Measurements from ENCODE around the gene FTL. TPM values are rescaled to one million over a fixed set of nuclear protein-coding genes. Genes with fewer than 3 reads are reported as not detected.

FTL gene
- total RNA-seq, 1 donor from 2014 or later: 9,334 TPM

DNA sequence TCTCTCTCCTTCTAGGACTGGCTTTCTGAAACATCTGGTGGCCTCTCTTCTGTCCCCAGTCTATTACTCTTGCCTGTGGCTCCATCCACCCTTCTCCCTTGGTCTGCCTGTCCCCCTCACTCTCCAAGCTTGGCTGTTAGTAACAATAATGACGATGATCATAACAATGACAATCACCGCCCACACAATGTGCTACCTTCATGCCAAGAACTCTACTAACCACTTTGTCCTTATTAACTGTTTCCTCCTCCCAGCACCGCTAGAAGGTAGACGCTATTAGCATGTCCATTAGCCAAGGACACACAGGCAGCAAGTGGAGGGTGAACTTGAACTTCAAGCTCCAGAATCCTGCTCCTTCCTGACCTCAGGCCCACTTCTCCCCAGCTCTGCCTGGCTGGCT lies 25.3 kb downstream of the FTL start:
- no peak for DNase-seq (ENCODE audit: low spot score)

GRCh38 chr19:48991011-48991609 lies 26.0 kb downstream of the FTL start:
- DNase-seq (ENCODE audit: low spot score): no peak

DNA sequence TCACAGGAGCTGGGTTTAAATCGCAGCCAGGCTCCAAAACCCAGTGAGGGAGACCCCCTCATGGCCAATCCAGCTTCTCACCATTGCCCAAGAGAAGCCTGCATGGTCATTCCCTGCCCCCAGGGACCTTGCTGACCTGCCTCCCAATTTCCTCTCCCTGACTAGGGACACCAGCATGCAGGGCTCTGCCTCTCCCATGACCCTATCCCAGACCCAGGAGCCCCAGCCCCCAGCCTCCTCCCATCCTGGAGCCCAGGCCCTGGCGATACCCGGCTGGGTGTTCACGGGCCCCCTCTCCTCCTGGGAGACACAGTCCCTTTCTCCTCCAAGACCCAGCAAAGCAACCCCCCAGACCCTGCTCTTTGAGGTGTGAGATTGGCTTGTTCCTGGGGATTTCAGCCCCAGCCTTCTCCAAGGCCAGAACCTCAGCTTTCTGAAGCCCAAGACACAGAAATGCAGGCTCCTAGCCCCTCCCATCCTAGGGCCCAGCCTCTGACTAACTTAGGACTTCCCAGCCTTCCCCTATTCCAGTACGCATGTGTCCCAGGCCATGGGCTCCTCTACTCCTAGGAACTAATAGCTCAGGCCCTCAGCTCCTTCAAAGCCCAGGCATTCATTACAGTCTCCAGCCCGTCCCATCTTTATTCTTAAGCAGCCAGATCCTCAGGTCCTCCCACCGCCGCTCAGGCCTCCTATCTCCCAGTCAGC lies 26.9 kb downstream of the FTL start:
- no peak for DNase-seq (ENCODE audit: low spot score)

DNA sequence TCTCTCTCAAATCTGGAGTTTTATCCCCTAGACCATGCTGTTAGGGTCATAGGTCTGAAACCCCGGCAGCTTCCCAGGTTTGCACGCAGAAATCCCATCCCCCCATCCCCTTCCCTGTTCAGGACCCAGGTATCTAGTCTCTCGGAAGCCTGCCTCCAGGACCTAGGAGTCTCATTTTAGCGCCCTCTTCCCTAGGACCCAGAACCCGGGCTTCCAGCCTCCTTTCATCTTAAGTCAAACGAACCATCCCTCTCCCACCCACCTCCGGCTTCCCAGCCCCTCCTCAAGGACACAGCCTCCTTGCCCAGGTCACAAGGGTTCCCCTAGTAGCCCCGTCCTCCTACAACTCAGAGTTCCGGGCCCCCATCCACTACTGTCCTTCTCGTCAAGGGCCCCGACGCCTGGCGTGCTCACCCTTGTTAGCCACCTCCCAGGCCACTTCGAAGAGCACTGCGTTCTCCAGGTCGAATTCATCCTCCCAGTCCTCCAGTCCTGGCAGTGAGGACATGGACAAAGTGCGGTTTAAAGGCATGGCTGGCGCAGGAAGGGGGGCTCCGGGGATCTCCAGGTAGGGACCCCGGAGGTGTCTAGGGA lies 27.6 kb downstream of the FTL start:
- no peak for DNase-seq (ENCODE audit: low spot score)

GRCh38 chr19:48993175-48994034 lies 28.3 kb downstream of the FTL start, which contains the start of the genes GYS1 and RUVBL2:
Gene GYS1 (minus strand): TSS chr19:48993309. CDS start chr19:48993112, 197 bp downstream.
Gene RUVBL2 (plus strand): TSS chr19:48993887. CDS start chr19:48993912, 25 bp downstream.
- DNase-seq (ENCODE audit: low spot score): peak; percentile 100

- no peak for DNase-seq (ENCODE audit: low spot score)
Observed at GRCh38 chr19:48994035-48994386, 28.9 kb downstream of the FTL start.

DNA sequence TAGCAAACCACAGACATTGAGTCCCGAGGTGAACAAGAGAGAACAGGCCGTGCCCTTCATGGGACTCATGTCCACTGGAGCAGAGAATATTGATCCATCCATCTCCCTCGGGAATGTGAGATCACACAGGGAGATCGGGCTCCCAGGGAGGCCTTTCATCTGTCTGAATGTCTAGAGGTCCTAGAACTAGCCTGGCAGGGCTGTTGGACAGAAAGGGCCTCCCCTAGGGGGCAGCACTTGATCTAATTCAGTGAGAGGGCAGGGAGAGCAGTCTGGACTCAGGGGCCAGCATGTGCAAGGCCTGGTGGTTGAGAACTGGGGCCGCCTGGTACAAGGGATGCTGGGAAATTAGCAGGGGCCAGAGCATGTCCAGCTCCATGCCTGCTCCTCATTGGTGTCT lies 32.9 kb downstream of the FTL start:
- no peak for DNase-seq (ENCODE audit: low spot score)

GRCh38 chr19:48999481-49000325 lies 34.6 kb downstream of the FTL start:
- DNase-seq (ENCODE audit: low spot score): no peak

DNA sequence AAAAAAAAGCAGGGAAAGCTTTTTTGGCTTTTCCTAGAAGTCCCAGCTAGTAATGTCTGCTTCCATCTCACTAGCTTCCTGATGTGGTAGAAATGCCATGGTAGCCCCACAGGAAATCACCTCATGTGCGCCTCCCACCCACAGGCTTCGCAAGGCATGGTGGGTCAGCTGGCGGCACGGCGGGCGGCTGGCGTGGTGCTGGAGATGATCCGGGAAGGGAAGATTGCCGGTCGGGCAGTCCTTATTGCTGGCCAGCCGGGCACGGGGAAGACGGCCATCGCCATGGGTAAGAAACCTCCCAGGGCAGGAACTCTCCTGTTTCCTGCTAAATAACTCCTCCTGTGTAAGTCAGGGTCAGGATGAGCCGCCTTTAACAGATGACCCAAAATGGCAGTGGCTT lies 39.0 kb downstream of the FTL start:
- DNase-seq (ENCODE audit: low spot score): no peak

DNA sequence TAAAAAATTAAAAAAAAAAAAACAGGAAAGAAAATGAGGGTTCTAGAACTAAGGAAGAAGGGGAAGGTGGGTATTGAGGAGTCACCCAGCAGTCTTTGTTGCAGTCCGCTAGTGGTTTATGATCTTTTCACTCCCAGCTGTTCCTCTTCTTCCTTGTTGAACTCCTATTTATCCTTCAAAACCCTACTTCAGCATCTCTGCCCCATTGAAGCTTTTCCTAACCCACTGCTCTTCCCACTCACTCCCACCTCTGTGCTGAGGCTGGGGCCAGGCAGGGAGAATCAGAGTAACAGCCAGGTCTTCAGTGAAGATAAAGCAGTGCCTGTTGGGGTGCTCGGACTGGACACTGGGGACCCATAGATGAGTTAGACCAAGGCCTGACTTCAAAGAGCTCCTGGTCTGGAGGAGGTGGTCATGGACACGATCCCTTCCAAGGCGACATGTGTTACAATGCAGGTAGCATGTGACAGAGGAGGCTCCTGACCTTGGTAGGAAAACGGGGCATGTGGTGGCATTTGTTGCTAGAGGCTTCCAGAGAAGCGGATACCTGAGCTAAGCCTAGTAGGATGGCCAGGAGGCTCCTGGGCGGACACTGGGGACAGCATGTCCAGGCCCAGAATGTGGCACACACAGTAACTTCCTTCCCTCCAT lies 40.0 kb downstream of the FTL start:
- DNase-seq (ENCODE audit: low spot score): no peak

DNA sequence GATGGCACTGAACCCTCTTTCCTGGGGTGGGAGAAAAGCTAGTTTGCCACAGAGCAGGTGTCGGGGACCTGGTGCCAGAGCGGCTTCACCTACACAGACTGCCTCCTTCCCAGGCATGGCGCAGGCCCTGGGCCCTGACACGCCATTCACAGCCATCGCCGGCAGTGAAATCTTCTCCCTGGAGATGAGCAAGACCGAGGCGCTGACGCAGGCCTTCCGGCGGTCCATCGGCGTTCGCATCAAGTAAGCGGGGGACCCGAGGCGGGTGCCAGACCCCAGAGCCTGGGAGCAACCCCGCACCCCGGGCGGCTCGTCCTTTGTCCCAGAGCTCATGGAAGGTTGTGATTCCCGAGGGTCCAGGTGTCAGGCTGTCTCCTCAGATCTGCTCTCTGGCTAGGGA lies 41.8 kb downstream of the FTL start:
- no peak for DNase-seq (ENCODE audit: low spot score)

DNA sequence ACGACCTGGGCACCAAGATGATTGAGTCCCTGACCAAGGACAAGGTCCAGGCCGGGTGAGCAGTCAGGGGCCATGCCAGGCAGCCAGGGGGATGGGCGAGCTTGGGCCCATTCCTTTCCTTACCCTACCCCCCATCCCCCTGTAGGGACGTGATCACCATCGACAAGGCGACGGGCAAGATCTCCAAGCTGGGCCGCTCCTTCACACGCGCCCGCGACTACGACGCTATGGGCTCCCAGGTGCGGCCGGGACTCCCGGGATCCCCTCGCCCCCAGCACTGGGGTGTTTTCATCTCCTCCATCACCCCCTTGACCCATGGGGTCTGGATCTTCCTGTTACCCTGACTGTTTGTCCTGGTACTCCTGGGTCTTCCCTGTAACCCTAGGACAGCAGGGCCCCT lies 44.7 kb downstream of the FTL start:
- no peak for DNase-seq (ENCODE audit: low spot score)

DNA sequence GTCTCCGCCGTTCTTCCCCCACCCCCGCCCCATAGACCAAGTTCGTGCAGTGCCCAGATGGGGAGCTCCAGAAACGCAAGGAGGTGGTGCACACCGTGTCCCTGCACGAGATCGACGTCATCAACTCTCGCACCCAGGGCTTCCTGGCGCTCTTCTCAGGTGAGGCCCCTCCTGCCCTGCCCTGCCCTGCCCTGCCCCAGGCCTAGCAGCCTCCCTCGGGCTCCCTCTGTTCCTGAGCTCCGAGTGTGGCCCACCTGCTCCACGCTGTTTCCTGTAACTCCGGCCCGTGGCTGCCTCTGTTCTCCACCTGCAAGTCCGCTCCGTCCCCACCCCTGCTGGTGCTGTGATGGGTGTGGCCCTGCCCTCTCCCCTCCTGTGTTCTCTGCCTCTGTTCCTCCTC lies 45.3 kb downstream of the FTL start:
- DNase-seq (ENCODE audit: low spot score): no peak

GRCh38 chr19:49011194-49011593 lies 46.1 kb downstream of the FTL start:
- no peak for DNase-seq (ENCODE audit: low spot score)

GRCh38 chr19:49014123-49014869 lies 49.2 kb downstream of the FTL start:
- no peak for DNase-seq (ENCODE audit: low spot score)

- no peak for DNase-seq (ENCODE audit: low spot score)
Observed at GRCh38 chr19:49014870-49015255, 49.8 kb downstream of the FTL start.

DNA sequence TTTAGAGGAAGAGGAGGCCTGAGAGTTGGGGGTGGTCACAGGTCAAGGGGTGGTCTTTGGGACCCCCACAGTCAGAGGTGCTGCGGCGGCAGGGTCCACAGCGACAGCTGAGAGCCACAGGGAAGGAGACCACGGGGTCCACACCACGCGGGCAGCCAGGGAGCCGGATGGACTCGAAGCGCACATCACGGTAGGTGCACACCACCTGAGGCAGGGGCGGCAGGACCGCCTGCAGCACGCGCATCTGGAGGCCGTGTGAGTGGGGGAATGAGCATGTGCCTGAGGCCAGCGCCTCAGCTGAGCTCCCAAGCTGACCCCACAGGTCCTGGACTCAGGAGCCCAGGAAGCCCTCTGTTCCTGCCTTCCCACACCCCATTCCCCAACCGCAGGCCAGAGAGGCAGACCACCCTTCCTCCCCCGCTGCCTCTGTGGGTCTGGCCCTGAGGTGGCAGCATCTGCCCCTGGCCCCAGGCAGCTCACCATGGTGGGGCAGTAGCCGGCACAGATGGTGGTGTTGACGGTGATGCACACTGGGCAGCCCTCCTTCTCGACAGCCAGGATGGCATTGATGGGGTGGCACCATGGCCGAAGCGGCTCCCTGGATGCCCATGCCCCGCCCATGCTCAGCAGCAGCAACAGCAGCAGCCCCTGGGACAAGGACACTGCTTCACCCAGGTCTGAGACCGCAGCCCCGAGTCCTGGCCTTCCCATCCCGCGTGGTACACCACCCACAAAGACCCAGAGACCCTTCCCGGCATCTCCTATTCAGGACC lies 51.1 kb downstream of the FTL start:
- no peak for DNase-seq (ENCODE audit: low spot score)
